T1000 (cell line): ENCODE measurements around the gene PRND.
"Not testable (repeated sequence)": the region's sequence is repeated elsewhere in the genome, so short reads cannot be mapped to it uniquely, and the experiment has no call there.

Experiments
- DNase-seq: peaks from one replicate; lab custom pipeline; 2025; ENCODE audit warnings: mixed read lengths; lab: John Stamatoyannopoulos, UW

The PRND gene, protein sequence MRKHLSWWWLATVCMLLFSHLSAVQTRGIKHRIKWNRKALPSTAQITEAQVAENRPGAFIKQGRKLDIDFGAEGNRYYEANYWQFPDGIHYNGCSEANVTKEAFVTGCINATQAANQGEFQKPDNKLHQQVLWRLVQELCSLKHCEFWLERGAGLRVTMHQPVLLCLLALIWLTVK

DNA sequence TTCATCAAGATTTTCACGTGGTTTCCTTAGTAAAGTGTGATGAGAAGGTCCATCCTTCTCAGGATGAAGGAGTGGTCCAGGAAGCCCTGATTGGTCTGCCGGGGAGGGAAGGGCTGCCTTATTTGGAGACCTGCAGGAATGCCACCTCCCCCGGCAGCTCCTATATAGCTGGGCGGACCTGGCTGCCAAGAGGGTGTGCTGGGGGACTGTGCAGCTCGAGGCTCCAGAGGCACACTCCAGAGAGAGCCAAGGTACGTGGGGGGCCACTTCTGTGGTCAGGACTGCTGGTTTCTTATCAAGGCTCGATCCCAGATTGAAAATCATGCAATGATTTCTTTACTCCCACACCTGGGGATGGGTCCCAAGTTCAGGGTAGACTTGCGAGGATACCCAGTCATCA, at the start of gene PRND:
Gene PRND, plus strand, starts transcription at position 191 of the 400 bp plus-strand sequence. CDS start 2,643 bp downstream, outside the sequence.
- no peak for DNase-seq

DNA sequence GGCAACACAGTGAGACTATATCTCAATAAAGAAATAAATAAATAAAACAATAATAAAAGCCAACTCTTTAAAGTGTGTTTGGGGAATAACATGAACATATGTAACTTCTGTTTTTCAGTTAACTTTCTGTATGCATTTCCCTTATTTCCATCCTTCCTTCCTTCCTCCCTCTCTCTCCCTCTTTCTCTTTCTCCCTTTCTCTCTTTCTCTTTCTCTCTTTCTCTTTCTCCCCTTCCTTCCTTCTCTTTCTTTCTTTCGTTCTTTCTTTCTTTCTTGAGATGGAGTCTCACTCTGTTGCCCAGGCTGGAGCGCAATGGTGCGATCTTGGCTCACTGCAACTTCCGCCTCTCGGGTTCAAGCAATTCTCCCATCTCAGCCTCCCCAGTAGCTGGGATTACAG, 48.8 kb upstream of the PRND start:
- DNase-seq: no peak

DNA sequence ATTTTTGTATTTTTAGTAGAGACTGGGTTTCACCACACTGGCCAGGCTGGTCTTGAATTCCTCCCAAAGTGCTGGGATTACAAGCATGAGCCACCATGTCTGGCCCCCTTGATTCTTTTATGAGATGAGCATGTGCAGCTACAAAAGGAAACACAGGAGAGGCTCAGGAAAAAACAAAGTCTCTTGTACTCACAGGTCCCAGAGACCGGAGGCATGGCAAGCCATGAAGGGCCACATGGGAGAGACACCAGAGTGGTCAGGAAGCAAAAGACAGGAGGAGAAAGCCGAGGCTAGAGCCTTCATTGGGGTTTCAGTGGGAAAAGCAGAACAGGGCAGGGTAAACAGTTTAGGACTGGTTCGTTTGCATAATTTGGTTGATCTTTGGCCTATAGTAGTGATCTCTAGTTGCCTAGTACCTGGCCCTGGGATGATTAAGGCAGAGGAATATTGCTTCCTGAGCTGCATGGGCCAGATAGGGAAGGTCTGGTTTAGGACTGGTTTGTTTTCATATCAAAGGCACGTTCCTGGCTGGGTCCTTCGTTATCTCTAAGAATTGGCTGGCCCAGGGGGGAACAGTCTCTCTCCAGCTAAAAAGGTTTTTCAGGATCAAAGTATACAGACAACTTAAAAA, 48.2 kb upstream of the PRND start:
- DNase-seq: no peak

DNA sequence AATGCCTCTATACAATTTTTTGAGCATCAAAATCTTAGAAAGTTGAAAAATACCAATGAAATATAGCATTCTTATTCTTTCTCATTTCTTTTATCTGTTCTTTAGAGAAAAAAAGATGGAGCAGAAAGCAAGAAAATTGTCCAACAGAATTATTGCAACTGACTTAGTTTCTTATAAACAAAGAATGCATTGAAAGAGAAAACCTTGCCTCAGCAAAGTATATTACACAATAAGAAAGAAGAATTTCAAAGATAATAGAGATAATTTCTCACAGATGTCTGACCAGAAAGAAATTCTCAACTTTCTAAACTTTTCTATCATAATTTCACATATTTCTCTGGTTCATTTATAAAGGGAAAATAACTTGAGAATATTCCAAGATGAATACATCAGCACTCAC, 47.0 kb upstream of the PRND start:
- no peak for DNase-seq

DNA sequence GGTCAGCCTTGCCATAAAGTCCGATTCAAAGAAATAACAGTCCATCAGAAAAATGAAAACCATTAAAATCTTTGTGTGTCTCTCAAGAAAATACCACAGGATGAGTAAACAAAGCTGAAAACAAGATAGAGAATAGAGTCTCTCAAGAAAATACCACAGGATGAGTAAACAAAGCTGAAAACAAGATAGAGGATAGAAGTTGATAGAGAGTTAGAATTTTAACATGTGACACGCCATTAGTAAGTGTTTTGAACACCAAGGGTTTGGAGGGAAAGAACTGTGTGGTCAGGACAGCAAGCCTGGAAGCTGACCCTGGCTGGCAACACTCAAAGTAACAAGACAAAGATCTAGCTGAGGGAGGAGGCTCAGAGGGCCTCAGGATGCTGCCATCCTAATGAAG, 43.9 kb upstream of the PRND start:
- DNase-seq: no peak

DNA sequence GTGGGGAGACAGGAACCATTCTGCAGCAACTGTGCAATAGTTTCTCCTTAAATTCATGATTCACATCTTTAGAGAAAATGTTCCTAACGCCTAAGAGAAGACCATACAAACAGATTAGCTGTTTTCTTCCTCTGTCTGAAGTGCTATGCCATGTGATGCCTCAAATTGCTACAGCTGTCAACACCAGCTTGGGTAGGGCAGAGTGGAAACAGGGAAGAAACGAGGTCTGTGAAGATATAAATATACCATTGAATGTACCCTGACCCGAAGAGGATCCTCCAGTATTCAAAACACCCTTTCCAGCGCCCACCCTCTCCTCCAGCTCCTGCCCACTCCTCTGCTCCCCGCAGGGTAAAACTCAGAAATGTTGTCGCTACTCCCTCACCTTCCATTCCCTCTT, 40.3 kb upstream of the PRND start:
- no peak for DNase-seq

DNA sequence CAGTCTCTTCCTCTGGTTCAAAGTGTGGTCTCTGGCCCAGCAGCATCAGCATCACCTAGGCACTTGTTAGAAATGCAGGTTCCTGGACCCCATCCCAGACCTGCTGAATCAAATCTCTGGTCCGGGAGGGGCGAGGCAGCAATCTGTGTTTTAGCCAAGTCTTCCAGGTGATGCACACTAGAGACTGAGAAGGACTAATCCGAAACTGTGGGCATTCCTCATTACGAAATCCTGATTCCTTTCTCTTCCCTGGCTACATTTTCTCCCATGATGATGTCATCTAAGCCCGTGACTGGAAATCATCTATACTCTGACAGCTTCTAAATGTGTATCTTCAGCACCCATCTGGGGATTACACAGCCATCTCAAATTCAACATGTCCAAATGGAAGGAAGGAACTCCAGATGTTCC, 39.7 kb upstream of the PRND start:
- no peak for DNase-seq

DNA sequence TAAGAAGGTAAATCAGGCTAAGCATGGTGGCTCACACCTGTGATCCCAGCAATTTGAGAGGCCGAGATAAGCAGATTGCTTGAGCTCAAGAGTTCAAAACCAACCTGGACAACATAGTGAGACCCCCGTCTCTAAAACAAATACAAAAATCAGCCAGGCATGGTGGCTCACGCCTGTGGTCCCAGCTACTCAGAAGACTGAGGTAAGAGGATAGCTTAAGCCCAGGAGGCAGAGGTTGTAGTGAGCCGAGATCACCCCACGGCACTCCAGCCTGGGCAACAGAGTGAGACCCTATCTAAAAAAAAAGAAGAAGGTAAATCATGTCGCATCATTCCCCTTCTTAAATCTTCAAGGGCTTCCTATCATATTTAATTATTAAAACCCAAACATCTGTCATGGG, 39.0 kb upstream of the PRND start:
- no peak for DNase-seq

DNA sequence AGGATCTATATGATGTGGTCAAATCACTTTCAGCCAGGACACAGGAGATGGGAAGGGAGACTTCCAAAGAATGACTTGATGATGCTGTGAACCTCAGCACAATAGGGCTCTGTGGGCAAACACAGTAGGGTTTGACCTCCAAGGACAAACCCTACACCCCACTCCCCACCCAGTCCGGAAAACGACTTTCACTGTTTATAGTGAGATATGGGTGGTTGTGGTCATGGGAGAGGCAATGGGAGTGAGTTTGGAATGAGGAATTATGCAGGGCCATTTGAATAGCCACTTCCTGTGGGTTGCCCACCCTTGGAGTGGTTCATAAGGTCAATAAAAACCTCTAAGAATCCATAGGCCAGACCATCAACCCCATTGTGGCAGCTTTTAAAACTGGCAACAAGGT, 38.4 kb upstream of the PRND start:
- DNase-seq: no peak

DNA sequence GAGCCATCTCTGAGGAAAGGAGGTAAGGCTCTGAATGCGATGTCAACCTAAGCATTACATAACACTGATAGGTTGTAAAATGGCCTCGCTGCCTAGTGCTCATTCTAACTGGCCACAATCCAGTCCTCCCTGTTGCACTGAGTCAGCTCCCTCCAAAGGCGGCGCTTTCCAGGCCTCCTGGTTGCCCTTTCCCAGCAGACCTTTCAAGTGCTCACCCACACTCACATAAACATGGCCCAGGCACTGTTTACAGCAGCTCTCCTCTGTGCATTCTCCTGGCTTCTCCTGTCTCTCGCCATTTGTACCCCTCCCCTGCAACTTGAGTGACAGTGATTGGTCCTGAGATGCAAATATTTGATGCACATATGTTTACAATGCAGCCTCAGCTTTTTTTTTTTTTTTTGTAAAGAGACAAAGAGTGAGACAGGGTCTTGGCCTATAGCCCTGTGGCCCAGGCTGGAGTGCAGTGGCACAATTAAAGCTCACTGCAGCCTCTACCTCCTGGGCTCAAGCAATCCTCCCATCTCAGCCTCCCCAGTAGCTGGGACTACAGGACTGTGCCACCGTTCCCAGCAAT, 36.8 kb upstream of the PRND start:
- DNase-seq: peak; percentile 12

DNA sequence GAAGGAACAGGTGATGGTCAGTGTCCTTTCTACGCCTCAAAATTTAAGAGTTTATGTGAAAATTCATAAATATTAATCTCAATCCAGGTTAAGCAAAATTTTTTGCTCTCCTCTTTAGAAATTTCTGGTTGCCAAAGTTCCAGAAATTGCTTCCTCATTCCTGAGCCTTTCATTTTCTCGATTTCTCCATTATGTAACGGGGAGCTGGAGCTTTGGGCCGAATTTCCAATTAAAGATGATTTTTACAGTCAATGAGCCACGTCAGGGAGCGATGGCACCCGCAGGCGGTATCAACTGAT, 35.8 kb upstream of the PRND start:
- no peak for DNase-seq

DNA sequence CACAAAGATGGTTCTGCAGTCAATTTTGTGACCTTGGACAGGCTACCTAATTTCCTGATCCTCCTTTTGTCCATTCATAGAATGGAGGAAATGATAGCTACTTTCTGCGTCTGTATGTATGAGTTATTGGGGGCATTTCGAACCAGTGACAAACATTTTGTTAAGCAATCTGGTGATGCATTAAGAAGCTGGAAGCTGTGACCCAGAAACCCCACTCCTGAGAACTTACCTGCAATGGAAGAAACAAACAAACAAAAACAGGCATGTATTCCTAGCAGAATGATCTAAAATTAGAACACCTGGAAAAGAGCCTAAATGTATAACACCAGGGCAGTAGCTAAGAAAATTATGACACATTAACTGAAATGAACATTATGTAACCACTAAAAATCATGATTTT, 33.4 kb upstream of the PRND start:
- DNase-seq: no peak

DNA sequence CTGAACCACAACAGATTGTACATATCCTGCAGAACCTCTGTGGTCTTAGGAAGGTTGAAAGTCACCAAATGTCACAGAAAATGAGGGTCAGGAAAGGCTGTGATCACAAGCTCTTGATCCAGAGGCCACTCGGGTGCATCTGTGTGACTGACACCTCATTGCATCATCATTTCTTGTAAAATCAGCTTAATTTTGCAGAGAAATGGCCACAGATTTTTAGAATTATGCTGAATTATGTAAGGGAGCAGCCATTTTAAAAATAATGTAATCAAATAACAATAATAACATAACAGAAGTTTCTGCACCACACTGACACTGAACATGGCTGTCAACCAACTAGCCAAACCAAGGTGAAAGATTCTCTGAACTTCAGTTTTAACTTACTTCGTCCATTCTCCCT, 32.5 kb upstream of the PRND start:
- no peak for DNase-seq

DNA sequence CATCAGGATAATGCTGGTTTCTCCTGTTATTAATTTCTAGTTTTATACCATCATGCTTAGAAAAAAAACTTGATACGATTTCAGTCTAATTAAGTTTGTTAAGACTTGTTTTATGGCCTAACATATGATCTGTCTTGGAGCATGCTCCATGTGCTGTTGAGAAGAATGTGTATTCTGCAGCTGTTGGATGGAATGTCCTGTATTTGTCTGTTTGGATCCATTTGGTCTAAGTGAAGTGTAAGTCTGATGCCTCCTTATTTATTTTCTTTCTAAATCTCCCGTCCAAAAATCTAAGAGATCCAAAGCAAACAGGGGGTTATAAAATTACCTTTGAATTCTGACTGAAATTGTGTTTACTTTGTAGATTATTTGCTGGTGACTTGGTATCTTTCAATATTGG, 30.0 kb upstream of the PRND start:
- no peak for DNase-seq

DNA sequence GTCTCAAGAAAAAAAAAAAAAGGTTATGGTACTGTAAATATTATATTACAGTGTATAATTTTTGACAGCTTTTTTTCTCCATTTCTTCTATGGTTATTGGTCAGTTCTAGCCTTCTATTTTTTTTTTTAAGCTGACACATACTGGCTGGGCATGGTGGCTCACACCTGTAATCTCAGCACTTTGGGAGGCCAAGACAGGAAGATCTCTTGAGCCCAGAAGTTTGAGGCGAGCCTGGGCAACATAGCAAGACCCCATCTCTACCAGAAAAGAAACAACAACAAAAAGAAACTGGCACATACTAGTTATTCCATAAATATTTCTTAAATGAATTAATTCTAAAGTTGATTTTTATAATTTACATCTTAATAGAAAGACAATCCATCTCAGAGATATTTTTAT, 27.6 kb upstream of the PRND start:
- DNase-seq: no peak

DNA sequence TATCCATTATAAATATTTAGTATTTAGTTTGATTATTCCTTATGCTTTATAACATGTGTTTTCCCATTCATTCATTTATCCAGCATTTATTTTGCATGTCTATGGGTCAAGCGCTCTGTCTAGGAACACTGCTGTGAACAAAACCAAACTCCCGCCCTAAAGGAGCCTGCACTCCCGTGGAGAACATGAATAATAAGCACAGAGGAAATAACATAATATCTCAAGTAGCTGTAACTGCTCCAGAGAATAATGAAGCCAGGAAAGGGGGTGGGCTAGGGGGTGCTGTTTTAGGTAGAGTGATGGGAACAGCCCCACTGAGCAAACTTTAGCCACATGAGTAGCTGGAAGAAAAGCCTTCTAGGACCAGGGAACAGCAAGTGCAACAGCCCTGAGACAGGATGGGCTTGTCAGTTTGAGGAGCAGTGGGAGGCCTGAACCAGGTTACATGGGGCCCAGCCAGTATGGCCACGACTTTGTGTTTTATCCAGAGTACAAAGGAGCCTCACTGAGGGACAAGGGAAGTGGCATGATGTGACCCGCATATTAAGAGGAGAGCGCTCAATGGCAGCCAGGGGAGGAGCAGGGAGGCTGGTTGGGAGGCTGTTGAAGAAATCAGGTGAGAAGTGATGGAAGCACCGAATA, 24.4 kb upstream of the PRND start:
- no peak for DNase-seq

DNA sequence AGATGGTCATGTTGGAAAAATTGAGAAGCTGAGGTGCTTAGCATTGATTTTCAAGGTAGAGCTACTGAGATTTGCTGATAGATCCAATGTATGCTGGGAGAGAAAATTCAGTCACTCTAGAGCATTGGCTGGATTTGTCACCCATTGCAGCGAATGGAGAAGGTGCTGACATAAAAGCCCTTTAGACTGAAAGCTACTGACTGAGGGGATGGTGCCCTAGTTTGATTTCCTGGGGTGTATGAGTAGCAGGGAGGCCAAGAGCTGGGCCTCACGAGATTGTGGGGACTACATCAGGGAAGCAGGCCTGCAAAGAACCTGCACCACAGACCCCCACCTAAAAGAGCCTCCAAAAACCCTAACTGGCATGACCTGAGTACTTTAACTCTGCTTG, 23.9 kb upstream of the PRND start:
- DNase-seq: no peak

DNA sequence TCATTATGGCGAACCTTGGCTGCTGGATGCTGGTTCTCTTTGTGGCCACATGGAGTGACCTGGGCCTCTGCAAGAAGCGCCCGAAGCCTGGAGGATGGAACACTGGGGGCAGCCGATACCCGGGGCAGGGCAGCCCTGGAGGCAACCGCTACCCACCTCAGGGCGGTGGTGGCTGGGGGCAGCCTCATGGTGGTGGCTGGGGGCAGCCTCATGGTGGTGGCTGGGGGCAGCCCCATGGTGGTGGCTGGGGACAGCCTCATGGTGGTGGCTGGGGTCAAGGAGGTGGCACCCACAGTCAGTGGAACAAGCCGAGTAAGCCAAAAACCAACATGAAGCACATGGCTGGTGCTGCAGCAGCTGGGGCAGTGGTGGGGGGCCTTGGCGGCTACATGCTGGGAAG, 22.5 kb upstream of the PRND start:
- no peak for DNase-seq

DNA sequence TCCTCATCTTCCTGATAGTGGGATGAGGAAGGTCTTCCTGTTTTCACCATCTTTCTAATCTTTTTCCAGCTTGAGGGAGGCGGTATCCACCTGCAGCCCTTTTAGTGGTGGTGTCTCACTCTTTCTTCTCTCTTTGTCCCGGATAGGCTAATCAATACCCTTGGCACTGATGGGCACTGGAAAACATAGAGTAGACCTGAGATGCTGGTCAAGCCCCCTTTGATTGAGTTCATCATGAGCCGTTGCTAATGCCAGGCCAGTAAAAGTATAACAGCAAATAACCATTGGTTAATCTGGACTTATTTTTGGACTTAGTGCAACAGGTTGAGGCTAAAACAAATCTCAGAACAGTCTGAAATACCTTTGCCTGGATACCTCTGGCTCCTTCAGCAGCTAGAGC, 21.8 kb upstream of the PRND start:
- no peak for DNase-seq

DNA sequence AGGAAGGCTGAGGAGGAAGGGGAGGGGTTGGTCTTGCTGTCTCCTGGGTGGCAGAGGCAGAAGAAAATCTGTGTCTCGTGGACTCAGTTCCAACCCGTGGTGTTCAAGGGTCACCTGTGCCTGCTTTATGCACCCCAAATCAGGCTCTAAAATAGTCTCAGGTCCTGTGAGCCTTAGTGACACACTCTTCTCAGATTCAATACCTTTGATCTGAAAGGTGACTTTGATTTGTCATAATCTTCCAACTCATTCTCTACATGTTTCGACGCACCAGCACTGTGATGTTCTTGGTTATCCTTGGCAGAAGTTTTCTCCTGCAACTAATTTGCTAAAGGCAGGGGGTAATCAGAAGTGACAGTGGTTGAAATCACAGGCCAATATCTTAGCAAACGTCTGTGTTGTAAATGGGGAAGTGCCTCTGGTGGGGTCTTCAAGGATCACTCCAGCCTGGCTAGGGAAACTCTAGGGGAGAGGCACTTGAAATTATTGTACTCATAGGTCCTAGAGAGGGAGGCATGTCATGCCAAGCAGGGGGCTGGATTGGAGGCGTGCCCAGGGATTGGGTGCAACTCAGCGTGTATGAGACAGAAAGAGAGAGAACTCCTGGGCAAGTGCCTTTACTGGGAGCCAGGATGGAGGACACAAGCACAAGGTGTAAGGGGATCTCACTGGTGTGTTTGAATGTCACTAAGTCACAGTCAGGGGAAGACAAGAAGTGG, 19.0 kb upstream of the PRND start:
- no peak for DNase-seq

DNA sequence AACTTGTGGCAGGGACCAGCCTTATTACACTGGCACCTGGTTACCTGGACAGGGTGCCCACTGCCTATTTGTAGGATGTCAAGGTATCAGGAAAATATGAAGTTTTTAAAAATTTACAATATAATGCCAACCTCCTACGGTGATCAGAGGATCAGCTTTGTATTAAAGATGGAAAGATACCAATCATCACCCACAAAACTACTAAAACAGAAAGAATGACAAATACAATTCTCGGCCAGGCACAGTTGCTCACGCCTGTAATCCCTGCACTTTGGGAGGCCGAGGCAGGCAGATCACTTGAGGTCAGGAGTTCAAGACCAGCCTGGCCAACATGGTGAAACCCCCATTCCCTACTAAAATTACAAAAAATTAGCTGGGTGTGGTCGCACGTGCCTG, 18.4 kb upstream of the PRND start:
- no peak for DNase-seq

DNA sequence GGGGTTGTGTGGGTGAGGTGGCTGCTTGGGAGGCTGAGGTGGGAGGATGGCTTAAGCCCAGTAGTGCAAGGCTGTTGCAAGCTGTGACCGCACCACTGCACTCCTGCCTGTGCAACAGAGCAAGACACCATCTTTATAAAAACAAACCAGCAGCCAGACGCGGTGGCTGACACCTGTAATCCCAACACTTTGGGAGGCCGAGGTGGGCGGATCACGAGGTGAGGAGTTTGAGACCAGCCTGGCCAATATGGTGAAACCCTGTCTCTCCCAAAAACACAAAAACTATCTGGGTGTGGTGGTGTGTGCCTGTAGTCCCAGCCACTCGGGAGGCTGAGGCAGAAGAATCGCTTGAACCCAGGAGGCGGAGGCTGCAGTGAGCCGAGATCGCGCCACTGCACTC, 14.8 kb upstream of the PRND start:
- not testable (repeated sequence) for DNase-seq

DNA sequence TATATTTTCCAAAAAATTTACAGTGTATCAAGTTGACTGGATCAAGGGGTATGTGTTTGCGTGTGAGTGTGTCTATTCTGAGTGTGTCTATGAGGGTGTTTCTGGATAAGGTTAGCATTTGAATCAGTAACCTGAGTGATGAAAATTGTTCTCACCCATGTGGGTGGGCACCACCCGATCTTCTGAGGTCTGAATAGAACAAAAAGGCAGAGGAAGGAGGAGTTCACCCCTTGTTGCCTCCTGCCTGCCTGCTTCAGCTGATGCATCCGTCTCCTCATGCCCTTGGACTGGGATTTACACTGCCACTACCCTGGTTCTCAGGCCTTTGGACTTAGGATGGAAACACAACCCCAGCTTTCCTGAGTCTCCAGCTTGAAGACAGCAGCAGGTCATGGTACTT, 13.7 kb upstream of the PRND start:
- DNase-seq: no peak
